KBM-7 (cell line): ENCODE measurements around the gene HNRNPA3.
"Not testable (repeated sequence)": the region's sequence is repeated elsewhere in the genome, so short reads cannot be mapped to it uniquely, and the experiment has no call there.

Experiments used
- DNase-seq: peaks from one replicate; pipeline ENCODE4 v3.0.0-alpha.2; 2015
- in situ Hi-C: fragments of 300-500 bp; cut with MboI; formaldehyde crosslinking; loops from 2 replicates; pipeline ENCODE4 v1.14.3; 2020; ENCODE audit warnings: low sequenced_read_pairs, low pct_unique_long_range_greater_than_20kb, mixed read lengths

Gene HNRNPA3

GRCh38 chr2:177186038-177186437, 26.6 kb upstream of the HNRNPA3 start:
- in situ Hi-C loops, DNase-seq: not testable (repeated sequence)

GRCh38 chr2:177187631-177188312, 24.8 kb upstream of the HNRNPA3 start:
- in situ Hi-C loops: no loop called here
- peak; percentile 61 for DNase-seq

- in situ Hi-C loops: no loop called here
- DNase-seq: no peak
Measured at GRCh38 chr2:177188482-177189469, 23.8 kb upstream of the HNRNPA3 start.

- no peak for DNase-seq
- in situ Hi-C loops: no loop called here
Measured at GRCh38 chr2:177190941-177191340, 21.7 kb upstream of the HNRNPA3 start.

GRCh38 chr2:177192788-177193187, 19.8 kb upstream of the HNRNPA3 start:
- in situ Hi-C loops: no loop called here
- DNase-seq: no peak

- DNase-seq: no peak
- in situ Hi-C loops: no loop called here
Measured at GRCh38 chr2:177193240-177193639, 19.4 kb upstream of the HNRNPA3 start.

GRCh38 chr2:177195194-177195593, 17.4 kb upstream of the HNRNPA3 start:
- DNase-seq: no peak
- in situ Hi-C loops: no loop called here

GRCh38 chr2:177200419-177200818, 12.2 kb upstream of the HNRNPA3 start:
- in situ Hi-C loops, DNase-seq: not testable (repeated sequence)

- in situ Hi-C loops: no loop called here
- no peak for DNase-seq
Measured at GRCh38 chr2:177201919-177202346, 10.7 kb upstream of the HNRNPA3 start.

GRCh38 chr2:177204417-177204816, 8.2 kb upstream of the HNRNPA3 start:
- DNase-seq: no peak
- in situ Hi-C loops: no loop called here

- in situ Hi-C loops: no loop called here
- DNase-seq: no peak
Measured at GRCh38 chr2:177207101-177207500, 5.5 kb upstream of the HNRNPA3 start.

- DNase-seq: peak; percentile 30
- in situ Hi-C loops: no loop called here
Measured at GRCh38 chr2:177211169-177211568, 1.4 kb upstream of the HNRNPA3 start.

- in situ Hi-C loops: no loop called here
- DNase-seq: no peak
Measured at GRCh38 chr2:177211576-177212105, 953 bp upstream of the HNRNPA3 start.

- in situ Hi-C loops: no loop called here
- DNase-seq: peak; percentile 89
Measured at GRCh38 chr2:177212891-177213856, 580 bp downstream of the HNRNPA3 start.

- in situ Hi-C loops: no loop called here
- DNase-seq: no peak
Measured at GRCh38 chr2:177217247-177217843, 4.8 kb downstream of the HNRNPA3 start.

GRCh38 chr2:177219787-177220186, 7.2 kb downstream of the HNRNPA3 start:
- in situ Hi-C loops, DNase-seq: not testable (repeated sequence)

- DNase-seq: no peak
- in situ Hi-C loops: no loop called here
Measured at GRCh38 chr2:177221534-177221933, 8.9 kb downstream of the HNRNPA3 start.

- no peak for DNase-seq
- in situ Hi-C loops: no loop called here
Measured at GRCh38 chr2:177221970-177222369, 9.4 kb downstream of the HNRNPA3 start.
